HEK293 (cell line): ENCODE results near the gene SYTL1.

Source experiments
- ATF2 ChIP-seq: fragments of 450-650 bp; formaldehyde crosslinking; IDR thresholded peaks from 2 replicates; pipeline ENCODE4 v1.5.1; 2016; ENCODE audit warnings: missing biosample characterization, missing genetic modification characterization, low read depth
- KLF1 ChIP-seq: fragments of 450-650 bp; formaldehyde crosslinking; IDR thresholded peaks from 2 replicates; pipeline ENCODE4 v1.5.1; 2016; ENCODE audit warnings: missing biosample characterization, missing genetic modification characterization
- KLF9 ChIP-seq: fragments of 450-650 bp; formaldehyde crosslinking; IDR thresholded peaks from 2 replicates; pipeline ENCODE4 v1.5.1; 2016; ENCODE audit warnings: missing biosample characterization, missing genetic modification characterization, low read depth
- PBX3 ChIP-seq: sonication (generic); formaldehyde crosslinking; IDR thresholded peaks from 2 replicates; pipeline ENCODE4 v1.8.1; 2022; ENCODE audit warnings: mild to moderate bottlenecking, moderate library complexity, missing genetic modification reagents
- TRIM28 ChIP-seq: IDR thresholded peaks from 2 replicates; pipeline ENCODE4 v1.6.1; 2011; ENCODE audit warnings: low read length, control low read depth, borderline replicate concordance
- WT1 ChIP-seq: fragments of 450-650 bp; formaldehyde crosslinking; IDR thresholded peaks from 2 replicates; pipeline ENCODE4 v1.5.1; 2016; ENCODE audit warnings: missing biosample characterization, missing genetic modification characterization
- ZBTB20 ChIP-seq: fragments of 450-650 bp; formaldehyde crosslinking; IDR thresholded peaks from 2 replicates; pipeline ENCODE4 v1.5.1; 2016; ENCODE audit warnings: missing biosample characterization, missing genetic modification characterization
- ZBTB48 ChIP-seq: fragments of 450-650 bp; formaldehyde crosslinking; IDR thresholded peaks from 2 replicates; pipeline ENCODE4 v1.5.1; 2016; ENCODE audit warnings: missing biosample characterization, missing genetic modification characterization
- ZFP69B ChIP-seq: fragments of 450-650 bp; formaldehyde crosslinking; IDR thresholded peaks from 2 replicates; pipeline ENCODE4 v1.5.1; 2016; ENCODE audit warnings: missing biosample characterization, missing genetic modification characterization
- ZNF146 ChIP-seq: fragments of 450-650 bp; formaldehyde crosslinking; IDR thresholded peaks from 2 replicates; pipeline ENCODE4 v1.5.1; 2016; ENCODE audit warnings: missing biosample characterization, missing genetic modification characterization
- ZNF155 ChIP-seq: fragments of 450-650 bp; formaldehyde crosslinking; IDR thresholded peaks from 2 replicates; pipeline ENCODE4 v1.5.1; 2016; ENCODE audit warnings: missing biosample characterization, missing genetic modification characterization
- ZNF214 ChIP-seq: fragments of 450-650 bp; formaldehyde crosslinking; IDR thresholded peaks from 2 replicates; pipeline ENCODE4 v1.5.1; 2017; ENCODE audit warnings: missing biosample characterization, mild to moderate bottlenecking, missing genetic modification characterization, borderline replicate concordance
- ZNF24 ChIP-seq: fragments of 450-650 bp; formaldehyde crosslinking; IDR thresholded peaks from 2 replicates; pipeline ENCODE4 v1.5.1; 2016; ENCODE audit warnings: missing biosample characterization, missing genetic modification characterization
- ZNF248 ChIP-seq: fragments of 450-650 bp; formaldehyde crosslinking; IDR thresholded peaks from 2 replicates; pipeline ENCODE4 v1.5.1; 2017; ENCODE audit warnings: missing biosample characterization, missing genetic modification characterization
- ZNF488 ChIP-seq: fragments of 450-650 bp; formaldehyde crosslinking; IDR thresholded peaks from 2 replicates; pipeline ENCODE4 v1.5.1; 2016; ENCODE audit warnings: missing biosample characterization, missing genetic modification characterization
- ZNF549 ChIP-seq: fragments of 450-650 bp; IDR thresholded peaks from 2 replicates; pipeline ENCODE4 v1.5.1; 2018; ENCODE audit warnings: missing biosample characterization, missing genetic modification characterization, mild to moderate bottlenecking, inconsistent platforms, moderate library complexity
- ZNF600 ChIP-seq: fragments of 450-650 bp; formaldehyde crosslinking; IDR thresholded peaks from 2 replicates; pipeline ENCODE4 v1.5.1; 2016; ENCODE audit warnings: missing biosample characterization, missing genetic modification characterization
- ZNF621 ChIP-seq: fragments of 450-650 bp; formaldehyde crosslinking; IDR thresholded peaks from 2 replicates; pipeline ENCODE4 v1.5.1; 2017; ENCODE audit warnings: missing biosample characterization, missing genetic modification characterization
- ZNF629 ChIP-seq: fragments of 450-650 bp; formaldehyde crosslinking; IDR thresholded peaks from 2 replicates; pipeline ENCODE4 v1.5.1; 2017; ENCODE audit warnings: missing biosample characterization, missing genetic modification characterization
- ZNF645 ChIP-seq: fragments of 450-650 bp; formaldehyde crosslinking; IDR thresholded peaks from 2 replicates; pipeline ENCODE4; 2016; ENCODE audit warnings: missing biosample characterization, missing genetic modification characterization
- ZNF692 ChIP-seq: fragments of 450-650 bp; formaldehyde crosslinking; IDR thresholded peaks from 2 replicates; pipeline ENCODE4 v1.5.1; 2016; ENCODE audit warnings: missing biosample characterization, missing genetic modification characterization
- ZNF785 ChIP-seq: fragments of 450-650 bp; formaldehyde crosslinking; IDR thresholded peaks from 2 replicates; pipeline ENCODE4 v1.5.1; 2016; ENCODE audit warnings: missing biosample characterization, missing genetic modification characterization
- ZSCAN23 ChIP-seq: fragments of 450-650 bp; formaldehyde crosslinking; IDR thresholded peaks from 2 replicates; pipeline ENCODE4 v1.5.1; 2016; ENCODE audit warnings: missing biosample characterization, missing genetic modification characterization
- TF ChIP-seq, protein P1 (sequence below): fragments of 450-650 bp; formaldehyde crosslinking; IDR thresholded peaks from 2 replicates; pipeline ENCODE4 v1.5.1; 2016; ENCODE audit warnings: missing biosample characterization, missing genetic modification characterization
- TF ChIP-seq, protein P2 (sequence below): fragments of 450-650 bp; formaldehyde crosslinking; IDR thresholded peaks from 2 replicates; pipeline ENCODE4 v1.5.1; 2016; ENCODE audit warnings: missing biosample characterization, missing genetic modification characterization
- TF ChIP-seq, protein P3 (sequence below): fragments of 450-650 bp; formaldehyde crosslinking; IDR thresholded peaks from 2 replicates; pipeline ENCODE4 v1.5.1; 2017; ENCODE audit warnings: missing biosample characterization, missing genetic modification characterization

Gene SYTL1

DNA sequence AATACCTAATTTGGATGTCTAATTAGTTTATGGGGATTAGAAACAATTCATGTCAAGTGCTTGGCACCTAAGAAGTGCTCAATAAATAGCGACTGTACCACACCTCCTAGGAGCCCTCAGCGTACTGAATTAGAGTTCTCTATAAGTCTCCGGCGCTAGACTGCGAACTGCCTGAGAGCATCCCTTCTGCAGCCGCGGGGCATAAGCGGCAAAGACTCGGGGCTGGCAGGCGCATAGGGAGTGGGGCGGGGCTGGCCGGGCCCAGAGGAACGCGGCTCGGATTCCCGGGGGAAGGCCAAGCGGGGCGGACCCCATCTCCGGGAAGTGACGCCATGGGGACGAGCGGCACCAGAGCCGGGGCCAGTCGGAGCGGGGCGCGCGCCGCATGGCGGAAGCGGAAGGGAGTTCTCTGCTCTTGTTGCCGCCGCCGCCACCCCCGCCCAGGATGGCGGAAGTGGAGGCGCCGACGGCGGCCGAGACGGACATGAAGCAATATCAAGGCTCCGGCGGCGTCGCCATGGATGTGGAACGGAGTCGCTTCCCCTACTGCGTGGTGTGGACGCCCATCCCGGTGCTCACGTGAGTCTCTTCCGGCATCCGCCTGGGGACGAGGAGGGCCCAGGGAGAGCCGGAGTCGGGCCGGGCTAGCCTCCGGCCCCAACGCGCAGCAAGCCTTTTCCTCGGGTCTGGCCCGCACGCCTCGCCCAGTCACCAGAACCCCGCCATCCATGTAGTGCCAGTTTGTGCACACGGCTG, 19.8 kb upstream of the SYTL1 start, which contains the start of gene TMEM222 (continued):
- TF ChIP-seq ZSCAN23 (tag by site-specific recombination) (peak; percentile 89), TRIM28 (peak; percentile 55; the same call in 1 of the 2 replicates), ZNF24 (tag by site-specific recombination) (peak; percentile 95), ZNF214 (tag by site-specific recombination) (no peak), ZNF621 (no peak), PBX3 (0 out of 2 replicates have a peak, but pooled peaks have one; percentile 64), ZNF549 (tag by site-specific recombination) (no peak), ZNF155 (tag by site-specific recombination) (no peak), ZNF645 (tag by site-specific recombination) (no peak; the same call in 1 of the 2 replicates), ZNF146 (tag by site-specific recombination) (0 out of 2 replicates have a peak, but pooled peaks have one; percentile 50), ZNF488 (tag by site-specific recombination) (peak; percentile 43; the same call in 1 of the 2 replicates), ZNF692 (peak; percentile 97), KLF9 (peak; percentile 99), ATF2 (peak; percentile 92), ZFP69B (peak; percentile 95), ZNF600 (peak; percentile 83), ZNF629 (peak; percentile 96), WT1 (tag by site-specific recombination) (peak; percentile 77), ZBTB20 (tag by site-specific recombination) (peak; percentile 66; the same call in 1 of the 2 replicates), KLF1 (tag by site-specific recombination) (peak; percentile 95), ZNF248 (tag by site-specific recombination) (no peak), ZNF785 (peak; percentile 85), ZBTB48 (tag by site-specific recombination) (peak; percentile 69)
- TF ChIP-seq, protein P1, sequence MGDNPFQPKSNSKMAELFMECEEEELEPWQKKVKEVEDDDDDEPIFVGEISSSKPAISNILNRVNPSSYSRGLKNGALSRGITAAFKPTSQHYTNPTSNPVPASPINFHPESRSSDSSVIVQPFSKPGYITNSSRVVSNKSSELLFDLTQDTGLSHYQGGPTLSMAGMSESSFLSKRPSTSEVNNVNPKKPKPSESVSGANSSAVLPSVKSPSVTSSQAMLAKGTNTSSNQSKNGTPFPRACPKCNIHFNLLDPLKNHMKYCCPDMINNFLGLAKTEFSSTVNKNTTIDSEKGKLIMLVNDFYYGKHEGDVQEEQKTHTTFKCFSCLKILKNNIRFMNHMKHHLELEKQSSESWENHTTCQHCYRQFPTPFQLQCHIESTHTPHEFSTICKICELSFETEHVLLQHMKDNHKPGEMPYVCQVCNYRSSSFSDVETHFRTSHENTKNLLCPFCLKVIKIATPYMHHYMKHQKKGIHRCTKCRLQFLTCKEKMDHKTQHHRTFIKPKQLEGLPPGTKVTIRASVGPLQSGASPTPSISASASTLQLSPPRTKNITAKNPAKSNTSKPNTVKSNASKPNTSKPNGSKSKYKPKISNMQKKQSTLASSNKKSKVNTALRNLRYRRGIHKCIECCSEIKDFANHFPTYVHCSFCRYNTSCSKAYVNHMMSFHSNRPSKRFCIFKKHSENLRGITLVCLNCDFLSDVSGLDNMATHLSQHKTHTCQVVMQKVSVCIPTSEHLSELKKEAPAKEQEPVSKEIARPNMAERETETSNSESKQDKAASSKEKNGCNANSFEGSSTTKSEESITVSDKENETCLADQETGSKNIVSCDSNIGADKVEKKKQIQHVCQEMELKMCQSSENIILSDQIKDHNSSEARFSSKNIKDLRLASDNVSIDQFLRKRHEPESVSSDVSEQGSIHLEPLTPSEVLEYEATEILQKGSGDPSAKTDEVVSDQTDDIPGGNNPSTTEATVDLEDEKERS (tag by site-specific recombination) = 0 out of 2 replicates have a peak, but pooled peaks have one; percentile 34
- TF ChIP-seq, protein P2, sequence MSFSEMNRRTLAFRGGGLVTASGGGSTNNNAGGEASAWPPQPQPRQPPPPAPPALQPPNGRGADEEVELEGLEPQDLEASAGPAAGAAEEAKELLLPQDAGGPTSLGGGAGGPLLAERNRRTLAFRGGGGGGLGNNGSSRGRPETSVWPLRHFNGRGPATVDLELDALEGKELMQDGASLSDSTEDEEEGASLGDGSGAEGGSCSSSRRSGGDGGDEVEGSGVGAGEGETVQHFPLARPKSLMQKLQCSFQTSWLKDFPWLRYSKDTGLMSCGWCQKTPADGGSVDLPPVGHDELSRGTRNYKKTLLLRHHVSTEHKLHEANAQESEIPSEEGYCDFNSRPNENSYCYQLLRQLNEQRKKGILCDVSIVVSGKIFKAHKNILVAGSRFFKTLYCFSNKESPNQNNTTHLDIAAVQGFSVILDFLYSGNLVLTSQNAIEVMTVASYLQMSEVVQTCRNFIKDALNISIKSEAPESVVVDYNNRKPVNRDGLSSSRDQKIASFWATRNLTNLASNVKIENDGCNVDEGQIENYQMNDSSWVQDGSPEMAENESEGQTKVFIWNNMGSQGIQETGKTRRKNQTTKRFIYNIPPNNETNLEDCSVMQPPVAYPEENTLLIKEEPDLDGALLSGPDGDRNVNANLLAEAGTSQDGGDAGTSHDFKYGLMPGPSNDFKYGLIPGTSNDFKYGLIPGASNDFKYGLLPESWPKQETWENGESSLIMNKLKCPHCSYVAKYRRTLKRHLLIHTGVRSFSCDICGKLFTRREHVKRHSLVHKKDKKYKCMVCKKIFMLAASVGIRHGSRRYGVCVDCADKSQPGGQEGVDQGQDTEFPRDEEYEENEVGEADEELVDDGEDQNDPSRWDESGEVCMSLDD (tag by site-specific recombination) = peak; percentile 85
- TF ChIP-seq, protein P3, sequence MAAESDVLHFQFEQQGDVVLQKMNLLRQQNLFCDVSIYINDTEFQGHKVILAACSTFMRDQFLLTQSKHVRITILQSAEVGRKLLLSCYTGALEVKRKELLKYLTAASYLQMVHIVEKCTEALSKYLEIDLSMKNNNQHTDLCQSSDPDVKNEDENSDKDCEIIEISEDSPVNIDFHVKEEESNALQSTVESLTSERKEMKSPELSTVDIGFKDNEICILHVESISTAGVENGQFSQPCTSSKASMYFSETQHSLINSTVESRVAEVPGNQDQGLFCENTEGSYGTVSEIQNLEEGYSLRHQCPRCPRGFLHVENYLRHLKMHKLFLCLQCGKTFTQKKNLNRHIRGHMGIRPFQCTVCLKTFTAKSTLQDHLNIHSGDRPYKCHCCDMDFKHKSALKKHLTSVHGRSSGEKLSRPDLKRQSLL (tag by site-specific recombination) = peak; percentile 77
